GM12875 (cell line): Measurements from ENCODE around the gene CD244.

Experiments used
- H3K4me3 ChIP-seq: one replicate; pipeline ENCODE4 v1.5.1; 2011; ENCODE audit warnings: low read depth, low read length, control low read depth
- TF ChIP-seq, protein P1 (sequence below): IDR thresholded peaks from 2 replicates; pipeline ENCODE4 v1.5.1; 2011; ENCODE audit warnings: low read depth, mild to moderate bottlenecking, control low read depth, inconsistent platforms, low read length, moderate library complexity, borderline replicate concordance; ENCODE audit not compliant: insufficient read depth

CD244 gene

DNA sequence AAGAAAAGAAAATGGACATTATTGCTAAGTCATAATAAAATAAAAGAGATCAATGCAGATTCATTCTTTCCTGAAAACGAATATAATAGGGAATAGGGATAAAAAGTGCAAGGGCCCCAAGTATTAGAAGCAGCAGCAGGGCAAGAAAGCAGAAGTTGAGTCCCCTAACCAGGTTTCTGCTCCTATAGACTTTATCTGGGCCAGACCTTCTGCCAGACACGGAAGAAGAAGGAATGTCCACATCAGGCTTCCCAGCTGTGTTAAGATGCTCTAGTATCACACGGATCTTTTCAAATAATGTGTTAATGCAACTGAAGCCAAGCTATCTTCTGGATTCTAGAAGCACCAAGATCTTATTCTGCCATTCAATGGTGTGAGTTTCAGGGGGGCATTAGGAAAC lies 26.9 kb downstream of the CD244 start:
- TF ChIP-seq, protein P1, sequence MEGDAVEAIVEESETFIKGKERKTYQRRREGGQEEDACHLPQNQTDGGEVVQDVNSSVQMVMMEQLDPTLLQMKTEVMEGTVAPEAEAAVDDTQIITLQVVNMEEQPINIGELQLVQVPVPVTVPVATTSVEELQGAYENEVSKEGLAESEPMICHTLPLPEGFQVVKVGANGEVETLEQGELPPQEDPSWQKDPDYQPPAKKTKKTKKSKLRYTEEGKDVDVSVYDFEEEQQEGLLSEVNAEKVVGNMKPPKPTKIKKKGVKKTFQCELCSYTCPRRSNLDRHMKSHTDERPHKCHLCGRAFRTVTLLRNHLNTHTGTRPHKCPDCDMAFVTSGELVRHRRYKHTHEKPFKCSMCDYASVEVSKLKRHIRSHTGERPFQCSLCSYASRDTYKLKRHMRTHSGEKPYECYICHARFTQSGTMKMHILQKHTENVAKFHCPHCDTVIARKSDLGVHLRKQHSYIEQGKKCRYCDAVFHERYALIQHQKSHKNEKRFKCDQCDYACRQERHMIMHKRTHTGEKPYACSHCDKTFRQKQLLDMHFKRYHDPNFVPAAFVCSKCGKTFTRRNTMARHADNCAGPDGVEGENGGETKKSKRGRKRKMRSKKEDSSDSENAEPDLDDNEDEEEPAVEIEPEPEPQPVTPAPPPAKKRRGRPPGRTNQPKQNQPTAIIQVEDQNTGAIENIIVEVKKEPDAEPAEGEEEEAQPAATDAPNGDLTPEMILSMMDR: no peak
- no peak overlapping the region for H3K4me3 ChIP-seq

DNA sequence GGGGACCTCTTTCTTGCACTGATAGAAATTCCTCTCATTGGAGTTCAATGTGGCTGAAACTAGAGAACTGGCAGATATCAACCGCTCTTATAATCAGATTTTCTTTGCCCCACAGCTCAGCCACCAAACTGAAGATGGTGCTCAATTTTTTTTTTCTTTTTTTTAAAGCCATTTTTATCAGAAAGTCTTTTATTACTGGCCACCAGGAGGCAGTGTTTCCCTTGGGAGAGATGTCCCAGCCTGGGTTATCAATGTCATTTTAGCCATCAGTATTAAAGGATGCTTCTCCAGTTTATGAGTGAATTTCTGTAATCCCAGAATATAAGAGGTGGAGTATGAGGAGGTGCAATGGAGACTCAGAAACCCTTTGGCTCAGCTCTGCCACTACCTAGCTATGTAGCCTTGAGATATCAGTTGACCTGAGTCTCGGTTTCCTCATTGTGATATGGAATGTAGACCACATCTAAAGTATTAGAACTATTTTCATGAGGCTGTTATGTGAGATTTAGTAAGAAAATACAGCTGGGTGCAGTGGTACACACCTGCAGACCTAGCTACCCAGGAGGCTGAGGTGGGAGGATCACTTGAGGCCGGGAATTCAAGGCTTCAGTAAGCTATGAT lies 27.6 kb downstream of the CD244 start:
- no peak overlapping the region for H3K4me3 ChIP-seq
- TF ChIP-seq, protein P1: peak; percentile 60; the same call in 1 of the 2 replicates

DNA sequence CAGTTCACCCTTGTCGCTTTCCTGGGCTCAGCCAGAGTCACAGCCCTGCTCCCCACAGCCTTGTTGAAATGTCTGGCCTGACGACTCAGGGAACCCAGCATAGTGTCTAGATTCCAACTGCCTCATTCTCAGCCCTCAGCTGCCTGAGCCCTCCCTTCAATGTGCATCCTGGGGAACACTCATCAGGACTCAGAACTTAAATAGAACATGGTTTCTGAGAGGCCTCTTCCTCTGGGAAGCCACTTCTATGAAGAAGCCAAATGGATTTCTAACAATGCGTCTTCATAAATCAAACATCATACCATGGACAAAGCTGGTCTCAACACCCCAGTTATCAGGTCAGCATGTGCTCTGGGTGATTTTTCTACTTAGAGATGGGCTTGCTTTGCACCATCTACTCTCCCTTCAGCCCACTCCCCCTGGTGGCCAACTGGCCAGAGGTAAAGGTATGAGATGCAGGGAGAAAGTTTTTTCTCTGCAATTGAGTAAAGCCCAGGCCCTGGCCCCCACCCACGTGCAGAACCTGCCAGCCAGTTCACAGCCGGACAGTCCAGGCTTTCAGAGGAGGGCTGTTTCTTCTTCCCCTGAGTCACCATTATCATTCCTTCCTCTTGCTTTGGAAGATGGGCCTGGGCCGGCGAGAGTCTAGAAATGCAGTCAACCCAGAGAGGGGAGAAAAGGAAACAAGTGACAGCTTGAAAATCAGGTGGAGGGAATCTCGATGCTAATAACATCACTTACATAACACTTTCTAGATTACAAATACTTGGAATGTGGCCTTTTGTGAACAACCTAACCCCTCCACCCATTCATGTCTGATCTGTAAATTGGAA lies 32.1 kb downstream of the CD244 start:
- TF ChIP-seq, protein P1: peak; percentile 77
- H3K4me3 ChIP-seq: no peak overlapping the region

DNA sequence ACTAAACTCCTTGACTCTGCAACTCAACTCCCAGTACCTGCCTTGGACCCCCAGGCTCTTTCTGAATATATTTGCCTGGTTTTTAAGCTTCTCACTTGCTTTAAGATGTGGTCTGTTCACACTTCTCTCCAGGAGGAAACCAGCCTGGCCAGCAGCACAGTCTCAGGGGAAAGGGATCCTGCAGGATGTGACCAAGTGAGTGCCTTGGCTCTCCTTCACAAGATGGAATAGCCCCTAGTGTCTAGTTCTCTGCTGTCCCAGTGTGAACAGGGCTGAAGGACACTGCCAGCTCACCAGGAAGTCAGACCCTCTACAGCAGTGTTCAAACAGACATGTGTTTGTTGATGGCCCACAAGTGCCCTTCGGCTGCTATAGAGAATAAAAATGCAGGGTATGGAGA lies 32.9 kb downstream of the CD244 start:
- TF ChIP-seq, protein P1: no peak

DNA sequence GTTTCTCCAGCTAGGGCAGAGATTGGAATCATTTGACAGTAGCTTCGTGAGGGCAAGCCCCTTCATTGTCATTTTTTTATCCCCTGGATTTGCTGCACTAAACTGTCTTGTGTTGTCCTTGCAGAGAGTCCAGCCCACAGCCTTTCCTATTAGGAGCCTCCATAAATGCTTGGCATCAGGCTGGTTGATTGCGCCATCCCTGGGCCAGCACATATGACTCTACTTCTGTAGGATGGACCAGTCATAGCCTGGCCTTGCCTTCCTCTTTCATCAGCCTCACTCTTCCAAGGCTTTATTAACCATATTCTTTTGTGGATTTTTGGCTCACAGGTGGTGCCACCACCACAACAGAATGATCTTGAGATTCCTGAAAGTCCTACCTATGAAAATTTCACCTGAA lies 35.3 kb downstream of the CD244 start:
- H3K4me3 ChIP-seq: no peak overlapping the region
- TF ChIP-seq, protein P1: no peak

More for the DNA sequence above, 32.9 kb downstream of the CD244 start:
- no peak overlapping the region for H3K4me3 ChIP-seq

DNA sequence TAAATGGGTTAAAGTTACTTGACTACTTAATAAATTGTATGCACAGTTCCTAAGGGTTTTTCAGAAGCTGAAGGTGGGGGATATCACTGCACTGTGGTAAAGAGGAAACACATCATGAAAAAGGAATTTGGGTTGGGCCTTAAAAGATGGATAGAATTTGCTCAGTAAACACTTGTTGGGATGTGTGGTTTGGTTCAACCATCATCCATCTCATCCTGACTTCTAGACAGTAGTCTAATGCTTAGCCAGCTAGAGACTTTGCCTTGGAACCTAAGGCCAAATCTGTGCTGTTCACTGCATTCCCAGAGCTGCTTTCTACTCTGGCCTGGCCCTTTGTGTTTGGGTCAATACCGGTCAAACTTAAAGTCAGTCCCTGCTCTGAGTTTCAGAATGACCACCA lies 36.1 kb downstream of the CD244 start:
- H3K4me3 ChIP-seq: no peak overlapping the region
- TF ChIP-seq, protein P1: no peak

DNA sequence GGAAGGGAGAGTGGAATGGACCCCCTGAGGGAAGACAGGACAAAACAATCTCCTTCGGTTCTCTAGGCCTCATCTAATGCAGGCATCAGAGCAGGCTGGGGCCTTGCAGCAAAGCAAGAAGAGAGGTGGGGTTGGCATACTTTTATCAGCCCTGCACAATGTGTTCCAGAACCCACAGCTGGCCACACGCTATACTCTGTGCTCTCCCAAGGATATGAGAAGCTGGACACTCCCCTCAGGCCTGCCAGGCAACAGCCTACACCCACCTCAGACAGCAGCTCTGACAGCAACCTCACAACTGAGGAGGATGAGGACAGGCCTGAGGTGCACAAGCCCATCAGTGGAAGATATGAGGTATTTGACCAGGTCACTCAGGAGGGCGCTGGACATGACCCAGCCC lies 39.4 kb downstream of the CD244 start:
- TF ChIP-seq, protein P1: no peak
- H3K4me3 ChIP-seq: no peak overlapping the region
